Cardiac septum (tissue), 1 donor: ENCODE measurements around the gene NAA40. TPM values are rescaled to one million over a fixed set of nuclear protein-coding genes. Genes with fewer than 3 reads are reported as not detected.

ENCODE experiments used
- DNase-seq: peaks from one replicate; pipeline ENCODE4 v3.0.0-alpha.2; 2020; ENCODE audit warnings: low spot score
- intact Hi-C: fragments of 100-400 bp; cut with DNase I; formaldehyde crosslinking; loops from one replicate; pipeline ENCODE4 v1.14.0; 2022
- total RNA-seq: library from RNA; stranded (reverse); fragmentation: NEBNext Ultra II Directional; extraction: Animal tissue kit (Norgen Biotek cat#: 25700); gene quantifications from one replicate; pipeline ENCODE4 v1.2.1, GENCODE V29; 2021
- donor health status: DM: no; HTN: no; CAD: no.

Gene NAA40
- total RNA-seq, 1 donor from 2014 or later = 19.2 TPM

DNA sequence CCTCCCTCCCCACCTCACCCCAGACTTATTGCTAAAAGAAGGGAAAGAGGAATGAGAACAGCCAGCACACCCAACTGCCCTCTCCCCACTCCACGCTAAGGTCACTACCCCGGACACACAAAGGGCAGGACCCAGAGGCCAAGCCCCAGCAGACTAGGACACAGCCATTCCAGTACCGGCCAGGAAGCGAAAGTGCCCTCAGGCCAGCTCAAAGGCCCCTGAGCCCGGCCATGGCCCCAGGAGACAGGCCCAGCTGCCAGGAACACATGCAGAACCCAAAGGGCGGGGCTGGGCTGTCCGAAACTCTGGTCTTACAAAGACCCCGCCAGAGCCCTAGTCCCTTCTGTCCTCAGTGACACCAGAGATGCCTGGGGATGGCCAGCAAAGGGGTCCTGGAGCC lies 27.4 kb upstream of the NAA40 start:
- intact Hi-C loops = no loop called here
- no peak for DNase-seq

DNA sequence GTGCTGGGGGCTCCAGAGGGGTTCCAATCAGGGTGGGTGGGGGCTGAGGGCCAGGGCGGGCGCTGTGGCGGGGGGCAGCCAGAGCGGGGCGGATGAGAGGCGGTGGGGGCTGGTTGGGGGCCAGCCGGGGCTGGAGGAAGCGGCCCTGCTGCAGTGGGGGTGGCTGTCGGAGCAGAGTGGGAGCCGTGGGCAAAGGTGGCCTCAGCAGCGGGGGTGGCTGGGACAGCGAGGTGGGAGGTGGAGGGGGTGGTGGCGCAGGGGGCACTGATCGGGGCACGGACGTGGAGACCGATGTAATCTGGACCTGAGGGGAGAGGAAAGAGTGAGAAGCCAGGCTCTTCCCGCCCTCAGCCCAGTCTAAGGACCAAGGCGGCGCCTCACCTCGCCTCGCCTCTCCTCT lies 26.9 kb upstream of the NAA40 start:
- intact Hi-C loops = no loop called here
- DNase-seq = no peak

GRCh38 chr11:63912678-63913077 lies 26.1 kb upstream of the NAA40 start:
- no peak for DNase-seq
- intact Hi-C loops = no loop called here

DNA sequence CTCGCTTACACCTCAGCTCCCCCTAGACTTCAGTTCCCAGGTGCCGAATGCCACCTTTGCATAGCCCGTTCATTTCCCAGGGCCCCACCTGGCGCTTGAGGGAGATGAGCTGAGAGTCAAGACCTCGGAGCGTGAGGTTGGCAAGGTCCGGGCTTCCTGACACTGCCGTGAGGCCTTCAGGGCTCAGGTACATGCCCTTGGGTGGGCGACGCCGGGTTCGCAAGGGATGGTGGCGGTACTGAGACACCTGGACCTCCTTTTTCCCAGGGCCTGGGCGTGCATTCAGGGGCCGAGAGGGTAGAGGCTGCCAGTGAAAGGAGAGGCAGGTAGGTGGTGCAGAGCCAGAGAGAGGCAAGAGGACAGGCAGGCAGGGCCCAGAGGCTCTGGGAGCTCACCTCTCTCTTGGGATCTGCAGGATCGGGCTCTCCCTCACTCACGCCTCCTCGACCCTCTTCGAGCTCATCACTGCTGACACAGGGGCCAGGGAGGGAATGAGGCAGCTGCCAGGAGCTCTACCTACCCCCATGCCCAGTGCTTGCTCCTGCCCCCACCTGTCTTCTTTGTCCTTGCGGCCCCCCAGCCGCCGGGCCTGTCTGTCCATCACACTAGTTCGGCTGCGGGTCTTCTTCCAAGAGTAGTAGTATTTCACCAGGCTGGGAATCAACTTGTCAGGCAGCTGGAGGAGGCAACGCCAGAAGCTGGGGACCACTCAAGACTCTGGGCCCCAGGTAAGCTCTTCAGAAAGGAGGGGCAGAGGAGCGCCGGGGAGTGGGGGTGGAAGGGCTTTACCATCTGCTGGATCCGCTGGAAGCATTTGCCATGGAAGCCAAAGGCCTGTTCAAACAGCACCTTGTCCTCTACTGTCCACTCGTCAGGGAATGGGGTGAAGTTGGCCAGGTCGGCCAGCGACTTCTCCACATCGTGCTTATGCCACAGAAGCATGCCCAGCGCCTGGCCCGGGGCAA lies 24.7 kb upstream of the NAA40 start:
- intact Hi-C loops = no loop called here
- DNase-seq = no peak

DNA sequence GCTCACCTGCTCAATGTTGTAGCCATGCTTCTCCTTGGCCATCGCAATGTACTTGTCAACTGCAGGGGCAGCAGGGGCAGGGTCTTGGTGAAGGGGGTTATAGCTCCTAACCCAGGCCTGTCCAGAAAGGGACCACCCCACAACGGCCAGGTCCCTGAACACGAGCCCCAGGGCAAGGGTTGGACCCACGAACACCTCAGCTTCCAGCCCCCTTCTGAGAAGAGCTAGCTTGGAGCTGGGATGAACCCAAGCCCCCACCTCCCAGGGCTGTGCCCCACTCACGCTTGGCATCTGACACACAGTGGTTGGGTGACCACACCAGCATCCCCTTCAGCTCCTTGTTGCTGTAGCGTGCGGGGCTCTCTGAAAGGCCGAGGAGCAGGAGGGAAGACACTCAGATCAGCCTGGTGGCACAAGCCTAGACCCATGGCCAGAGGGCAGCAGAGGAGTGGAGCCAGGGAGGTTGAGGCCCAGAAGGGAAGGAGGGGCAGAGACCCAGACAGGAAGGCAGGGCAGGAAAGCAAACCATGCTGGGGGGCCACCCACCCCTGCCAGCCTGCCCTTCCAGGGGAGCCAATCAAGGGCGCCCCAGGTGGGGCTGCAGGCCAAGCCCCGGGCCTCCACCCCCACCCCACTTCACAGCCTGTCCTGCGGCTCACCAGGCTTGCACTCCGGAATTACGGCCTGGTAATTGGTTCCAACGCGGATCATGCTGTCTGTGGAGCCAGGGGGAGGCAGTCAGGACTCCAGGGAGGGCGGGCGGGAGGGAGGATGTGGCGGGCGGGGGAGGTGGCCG lies 23.7 kb upstream of the NAA40 start:
- intact Hi-C loops = no loop called here

GRCh38 chr11:63915961-63916836 lies 22.6 kb upstream of the NAA40 start:
- DNase-seq = no peak
- intact Hi-C loops = no loop called here

More for the DNA sequence above, 23.7 kb upstream of the NAA40 start:
- DNase-seq = no peak

DNA sequence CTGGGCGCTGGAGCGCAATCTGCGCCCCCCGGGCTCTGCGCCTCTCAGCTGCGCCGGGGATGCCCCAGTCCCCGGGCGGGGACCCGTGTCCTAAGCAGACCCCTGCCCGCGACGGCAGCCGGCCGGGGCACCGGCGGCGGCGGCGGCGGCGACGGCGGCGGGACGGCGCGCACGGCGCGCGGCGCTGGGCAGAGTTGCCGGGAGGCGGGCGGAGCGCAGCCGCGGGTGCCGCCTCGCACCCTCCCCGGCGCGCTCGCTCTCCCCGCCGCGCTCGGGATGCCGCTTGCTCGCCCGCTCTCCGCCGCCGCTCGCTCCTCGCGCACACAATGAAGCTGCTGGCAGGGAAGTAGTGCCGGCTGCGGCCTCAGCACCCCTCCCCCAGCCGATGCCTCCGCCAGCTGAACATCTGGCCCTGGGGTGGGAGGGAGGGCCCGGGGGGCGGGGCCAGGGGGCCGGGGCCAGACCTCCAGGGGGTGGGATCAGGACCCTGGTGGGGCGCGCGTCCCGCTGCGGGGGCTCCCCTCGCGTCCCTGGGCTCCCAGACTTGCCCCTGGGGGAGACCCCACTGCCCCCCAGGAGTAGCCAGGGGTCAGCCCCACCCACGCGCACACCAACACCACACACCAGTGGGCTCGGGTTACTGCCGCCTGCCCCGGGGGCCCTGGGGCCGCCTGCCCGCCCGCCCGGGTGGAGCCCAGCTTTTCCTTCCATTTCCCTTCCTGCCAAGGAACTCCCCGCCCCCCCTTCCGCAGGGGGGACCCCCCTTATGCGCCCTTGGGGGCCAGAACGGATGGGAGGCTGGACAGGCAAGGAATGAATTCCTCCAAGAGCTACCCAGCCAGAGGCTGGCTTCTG lies 21.7 kb upstream of the NAA40 start, which contains the start of gene RCOR2:
Gene RCOR2 (minus strand): TSS at position 328 of the 855 bp plus-strand sequence. CDS start 708 bp downstream, outside the sequence.
- peak; percentile 88 for DNase-seq
- intact Hi-C loops = no loop called here

DNA sequence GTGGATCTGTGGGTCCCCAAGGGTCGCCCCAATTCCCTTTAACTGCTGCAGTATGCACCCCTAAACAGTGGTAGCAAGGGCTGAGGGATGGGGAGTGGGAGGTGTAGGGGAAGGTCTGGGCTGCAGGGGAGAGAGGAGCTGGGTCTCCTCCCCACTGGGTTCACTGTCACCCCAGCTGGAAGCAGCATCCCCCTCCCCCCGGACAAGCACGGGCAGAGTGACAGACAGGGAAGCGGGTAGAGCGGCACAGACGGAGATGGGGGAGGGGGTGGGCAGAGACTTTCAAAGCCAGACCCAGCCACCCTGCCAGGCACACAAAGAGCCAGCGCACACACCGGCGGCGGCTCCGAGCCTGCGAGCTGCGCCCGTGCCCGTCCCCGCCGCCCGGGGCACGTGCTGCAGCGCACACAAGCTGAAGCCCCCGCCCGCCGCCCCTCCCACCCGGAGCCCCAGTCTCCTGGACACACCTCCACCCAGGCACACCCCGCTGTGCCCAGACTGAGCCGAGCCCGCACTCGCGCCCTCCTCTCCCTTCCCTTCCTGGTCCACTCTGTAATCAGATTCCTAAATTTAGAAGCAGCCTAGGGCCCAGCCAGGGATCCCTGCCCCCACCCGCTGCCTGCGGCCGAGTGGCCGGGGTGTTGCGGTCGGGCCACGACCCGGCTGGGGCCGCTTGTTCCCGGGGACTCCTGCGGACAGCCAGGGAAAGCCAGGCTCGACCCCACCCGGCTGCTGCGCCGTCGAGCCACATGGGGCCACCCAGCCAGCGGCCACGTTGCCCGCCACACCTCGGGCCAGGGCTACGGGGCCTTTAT lies 20.9 kb upstream of the NAA40 start:
- intact Hi-C loops = loop anchor here (2.0 kb wide), 2 partner anchors 45 to 79 kb away; partner anchors contain the start of gene MARK2
- DNase-seq = peak; percentile 92

- intact Hi-C loops = loop anchor here (2.0 kb wide), 2 partner anchors 46 to 80 kb away; partner anchors contain the start of gene MARK2
- DNase-seq = no peak
These were observed 20.2 kb upstream of the NAA40 start for GRCh38 chr11:63918507-63919191.

DNA sequence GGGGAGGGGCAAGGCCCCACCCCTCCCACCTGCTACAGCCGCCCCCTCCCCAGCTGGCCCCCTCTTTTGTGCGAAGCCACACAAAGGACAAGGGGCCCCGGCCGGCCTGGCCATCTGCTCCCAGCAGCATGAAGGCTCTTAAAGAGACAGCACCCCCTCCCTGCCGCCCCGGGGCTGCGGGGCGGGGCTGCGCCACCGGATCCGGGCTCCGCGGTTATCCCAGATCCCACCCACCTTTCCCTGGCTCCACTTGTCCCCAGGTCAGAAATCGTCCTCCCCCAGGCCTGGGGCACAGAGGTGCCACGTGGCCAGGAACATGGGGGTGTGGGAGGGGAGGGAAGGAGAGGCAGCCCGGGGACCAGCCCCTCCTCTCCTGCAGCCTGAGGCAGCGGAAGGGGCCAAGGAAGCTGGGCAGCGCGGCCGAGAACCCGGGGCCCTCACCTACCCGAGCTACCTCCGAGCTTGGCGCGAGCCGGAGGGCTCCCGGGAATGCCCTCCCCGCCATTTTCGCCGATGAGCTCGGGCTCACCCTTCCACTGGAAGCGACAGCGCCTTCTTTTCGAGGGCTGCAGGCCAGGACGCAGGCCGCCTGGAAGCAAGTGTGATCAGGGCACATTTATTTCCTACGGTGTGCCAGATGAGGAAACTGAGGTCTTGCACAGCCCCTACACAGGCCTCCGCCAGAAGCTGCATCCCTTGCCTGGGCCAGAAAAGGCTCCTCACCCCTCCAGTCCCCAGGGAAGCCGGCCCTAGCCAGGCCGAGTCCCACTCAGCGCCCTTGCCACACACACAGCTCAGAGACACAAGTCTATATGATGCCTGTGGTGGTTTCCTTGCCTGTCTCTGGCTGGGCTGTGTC lies 19.3 kb upstream of the NAA40 start:
- intact Hi-C loops = loop anchor here (2.0 kb wide), 2 partner anchors 47 to 81 kb away; partner anchors contain the start of gene MARK2
- peak; percentile 84 for DNase-seq

DNA sequence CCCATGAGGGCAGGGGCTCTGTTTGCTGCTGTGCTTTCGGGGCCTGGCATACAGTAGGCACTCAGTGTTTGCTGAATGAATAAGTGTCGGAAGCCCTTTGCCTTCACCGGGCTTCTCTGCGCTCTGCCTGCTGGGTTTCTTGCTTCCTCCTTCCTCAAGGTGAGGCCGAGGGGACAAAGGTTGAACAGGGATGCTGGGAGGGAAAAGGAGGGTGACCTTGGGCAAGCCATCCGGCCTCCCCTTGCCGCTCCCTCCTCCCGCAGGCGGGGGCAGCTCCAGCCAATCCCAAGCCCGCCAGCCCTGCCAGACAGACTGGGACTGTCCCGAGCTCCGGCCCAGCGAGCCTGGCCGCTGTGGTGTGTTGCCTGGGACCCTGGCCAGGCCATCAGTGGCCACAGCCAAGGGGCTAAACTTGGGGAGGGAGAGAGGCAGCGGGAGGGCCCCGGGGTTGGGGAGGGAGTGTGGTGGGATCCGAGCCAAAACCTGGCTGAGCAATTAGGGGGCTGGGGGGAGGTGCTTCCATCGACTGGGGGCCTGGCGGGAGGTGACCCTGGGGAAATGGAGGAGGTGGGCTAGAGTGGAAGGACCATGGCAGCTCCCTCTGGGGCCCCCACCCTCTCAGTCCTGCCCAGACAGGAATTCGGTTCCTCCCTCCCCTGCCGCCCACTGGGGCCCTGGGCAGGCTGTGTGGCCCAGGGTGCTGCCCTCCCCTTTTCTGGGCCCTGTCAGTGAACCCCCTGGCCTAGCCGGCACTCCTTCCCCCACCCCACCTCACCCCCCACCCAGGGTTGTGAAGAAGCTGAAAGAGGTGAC lies 18.5 kb upstream of the NAA40 start:
- intact Hi-C loops = no loop called here
- peak; percentile 93 for DNase-seq

DNA sequence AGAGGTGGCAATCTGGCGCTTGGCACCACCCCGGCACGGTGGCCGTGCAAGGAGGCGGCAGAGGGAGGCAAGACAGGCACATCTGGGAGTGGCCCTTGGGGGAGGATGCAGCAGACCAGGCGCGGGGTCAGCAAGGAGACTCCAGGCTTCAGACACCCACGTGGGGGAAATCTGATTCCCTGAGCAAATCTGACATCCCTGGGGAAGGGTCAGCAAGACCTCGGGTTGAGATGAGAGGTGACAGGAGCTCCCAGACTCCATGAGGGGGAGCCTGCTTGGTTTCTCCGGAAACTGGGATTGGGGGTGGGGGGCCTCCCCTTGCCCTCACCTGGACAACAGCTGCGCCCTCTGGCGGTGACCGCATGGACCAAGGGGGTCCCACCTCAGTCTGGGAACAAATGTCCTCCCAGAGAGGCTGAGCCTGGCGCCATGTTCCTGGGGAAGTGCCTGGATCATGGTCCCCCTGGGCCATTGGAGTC lies 17.8 kb upstream of the NAA40 start:
- no peak for DNase-seq
- intact Hi-C loops = no loop called here

DNA sequence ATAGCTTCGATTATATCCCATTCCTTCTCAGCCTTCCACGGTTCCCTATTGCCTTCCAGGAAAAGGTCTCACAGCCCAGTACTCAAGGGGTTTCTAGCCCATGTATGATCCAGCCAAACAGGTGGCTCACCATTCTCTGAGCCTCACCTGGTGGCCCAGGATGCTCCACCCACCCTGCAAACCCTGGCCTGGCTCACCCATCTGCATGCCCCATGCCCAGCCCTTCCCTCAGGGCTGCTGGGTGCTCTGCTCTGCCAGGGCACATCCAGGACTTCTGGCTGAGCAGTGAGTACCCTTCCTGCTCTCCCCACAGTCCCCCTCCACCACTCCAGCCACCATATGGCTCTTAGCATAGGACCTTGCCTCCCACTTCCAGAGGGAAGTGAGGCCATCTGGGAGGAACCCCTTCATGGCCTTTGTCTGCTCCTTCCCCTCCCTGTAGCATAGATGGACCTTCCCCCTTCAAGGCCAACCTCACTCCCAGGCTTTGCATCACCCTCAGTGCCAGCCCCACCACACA lies 16.1 kb upstream of the NAA40 start:
- intact Hi-C loops = loop anchor here (2.0 kb wide), 1 partner anchor 16 kb away; the partner anchor contains the start of gene NAA40
- DNase-seq = no peak

- intact Hi-C loops = loop anchor here (2.0 kb wide), 1 partner anchor 15 kb away; the partner anchor contains the start of gene NAA40
These were observed 15.5 kb upstream of the NAA40 start for GRCh38 chr11:63923319-63923718.

DNA sequence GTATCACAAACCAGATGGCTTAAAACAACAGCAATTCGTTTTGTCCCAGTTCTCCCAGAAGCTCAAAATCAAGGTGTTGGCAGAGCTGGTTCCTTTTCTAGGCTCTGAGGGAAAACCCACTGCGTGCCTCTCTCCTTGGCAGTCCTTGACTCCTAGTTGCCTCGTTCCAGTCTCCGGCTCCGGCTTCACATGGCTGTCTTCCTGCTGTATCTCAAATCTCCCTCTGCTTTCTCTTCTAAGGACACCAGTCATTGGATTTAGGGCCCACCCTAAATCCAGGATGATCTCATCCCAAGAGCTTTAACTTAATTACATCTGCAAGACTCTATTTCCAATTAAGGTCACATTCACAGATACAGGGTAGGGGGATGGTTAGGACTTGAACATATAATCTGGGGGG lies 9.2 kb upstream of the NAA40 start:
- no peak for DNase-seq
- intact Hi-C loops = no loop called here

More at GRCh38 chr11:63923319-63923718, 15.5 kb upstream of the NAA40 start:
- no peak for DNase-seq
